Aorta (tissue), 5 donors: ENCODE data around the gene TRAM2. TPM values are rescaled to one million over a fixed set of nuclear protein-coding genes. Genes with fewer than 3 reads are reported as not detected.

ENCODE experiments used
- ATAC-seq: fragments of 200-7000 bp; cut with Tn5 transposase; one replicate; pipeline ENCODE4 v1.9.1; 2022; ENCODE audit warnings: moderate library complexity; ENCODE audit not compliant: low FRiP score
- DNase-seq, 2 donors: peaks; one replicate each; pipeline ENCODE4 v3.0.0-alpha.2; 2020
- H3K27ac ChIP-seq, 2 donors: one replicate each; pipeline ENCODE4 v1.5.1; 2013; ENCODE audit warnings: low read length in 2 of 2, mild to moderate bottlenecking in 2 of 2, moderate library complexity in 2 of 2, control low read depth in 1 of 2, inconsistent platforms in 1 of 2, low read depth in 1 of 2
- H3K27me3 ChIP-seq, 2 donors: one replicate each; pipeline ENCODE4 v1.6.1; 2013; ENCODE audit warnings: control low read depth in 1 of 2, low read length in 1 of 2, mild to moderate bottlenecking in 1 of 2, moderate library complexity in 1 of 2; ENCODE audit not compliant: insufficient read depth in 2 of 2, control insufficient read depth in 1 of 2
- H3K36me3 ChIP-seq, 2 donors: one replicate each; pipeline ENCODE4 v1.6.1; 2013; ENCODE audit warnings: control low read depth in 1 of 2, low read length in 1 of 2, mild to moderate bottlenecking in 1 of 2; ENCODE audit not compliant: insufficient read depth in 2 of 2, control insufficient read depth in 1 of 2
- H3K4me1 ChIP-seq, 2 donors: one replicate each; pipeline ENCODE4 v1.6.1; 2013; ENCODE audit warnings: low read length in 2 of 2, control low read depth in 1 of 2, mild to moderate bottlenecking in 1 of 2, moderate library complexity in 1 of 2; ENCODE audit not compliant: insufficient read depth in 2 of 2, control insufficient read depth in 1 of 2
- H3K4me3 ChIP-seq, 2 donors: one replicate each; pipeline ENCODE4 v1.5.1; 2013; ENCODE audit warnings: low read length in 2 of 2, control low read depth in 1 of 2, mild to moderate bottlenecking in 1 of 2
- H3K9me3 ChIP-seq: one replicate; pipeline ENCODE4 v1.6.1; 2013; ENCODE audit warnings: mild to moderate bottlenecking, low read length; ENCODE audit not compliant: control insufficient read depth
- WGBS, 2 donors: extraction: QIAGEN DNeasy Blood & Tissue Kit; methylation state at CpG; one replicate each; pipeline ENCODE4 v1.1.7; 2013; 5-methylcytosine and 5-hydroxymethylcytosine counted together
- intact Hi-C, 2 donors: fragments of 100-400 bp; cut with DNase I; formaldehyde crosslinking; loops; one replicate each; pipeline versions ENCODE4 v1.14.2 to v1.15.0; 2022
- polyA plus RNA-seq, 2 donors: library from polyadenylated mRNA; stranded (reverse); fragments of 200-250 nt; gene quantifications; one replicate each; pipeline ENCODE4 v1.2.3, GENCODE V29; 2013
- total RNA-seq, 2 donors: library from RNA; stranded (reverse); fragmentation: NEBNext Ultra II Directional; extraction: Animal tissue kit (Norgen Biotek cat#: 25700); gene quantifications; one replicate each; pipeline ENCODE4 v1.2.1, GENCODE V29; 2021
- donor health status: healthy with polysubstance abuse.
- donor health status: Bipolar disorder and iron deficiency.
- donor health status: DM: no; HTN: no; CAD: no.
- donor health status: DM: no; HTN: no; CAD: no.
- donor health status: DM: yes; HTN: yes; CAD: no.

TRAM2 gene
- total and polyA plus RNA-seq, 4 donors = 7.5 to 39.5 (median 30.3) TPM

DNA sequence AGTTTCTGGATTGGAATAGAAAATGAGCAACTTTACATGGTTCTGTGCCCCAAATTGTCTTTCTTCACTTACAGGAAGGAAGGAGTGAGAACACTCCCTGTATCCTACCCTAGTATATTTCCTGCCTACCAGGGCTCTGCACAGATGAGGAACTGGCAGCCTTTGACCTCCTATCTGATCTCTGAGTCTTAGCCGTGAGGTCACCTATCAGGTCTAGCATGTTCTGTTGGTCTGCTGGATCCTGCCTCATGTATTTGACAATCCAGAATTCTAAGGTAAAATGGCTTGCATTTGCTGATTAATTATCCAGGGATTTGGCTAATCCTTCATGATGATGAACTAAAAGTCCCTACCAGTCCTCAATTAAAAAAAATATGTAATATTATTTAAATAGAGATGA lies 35.0 kb upstream of the TRAM2 start:
- Histone ChIP-seq H3K27ac (no peak overlapping the region), H3K4me3 (no peak overlapping the region), H3K4me1 (no peaks in the 10 kb centered on the region), H3K36me3 (no peaks in the 10 kb centered on the region), H3K27me3 (no peaks in the 10 kb centered on the region), H3K9me3 (no peaks in the 10 kb centered on the region)
- WGBS, 2 donors = 83 to 86% methylated on average over 1 of the region's 1 CpG
- ATAC-seq = no peak
- intact Hi-C loops = no loop called here
- DNase-seq = no peak

DNA sequence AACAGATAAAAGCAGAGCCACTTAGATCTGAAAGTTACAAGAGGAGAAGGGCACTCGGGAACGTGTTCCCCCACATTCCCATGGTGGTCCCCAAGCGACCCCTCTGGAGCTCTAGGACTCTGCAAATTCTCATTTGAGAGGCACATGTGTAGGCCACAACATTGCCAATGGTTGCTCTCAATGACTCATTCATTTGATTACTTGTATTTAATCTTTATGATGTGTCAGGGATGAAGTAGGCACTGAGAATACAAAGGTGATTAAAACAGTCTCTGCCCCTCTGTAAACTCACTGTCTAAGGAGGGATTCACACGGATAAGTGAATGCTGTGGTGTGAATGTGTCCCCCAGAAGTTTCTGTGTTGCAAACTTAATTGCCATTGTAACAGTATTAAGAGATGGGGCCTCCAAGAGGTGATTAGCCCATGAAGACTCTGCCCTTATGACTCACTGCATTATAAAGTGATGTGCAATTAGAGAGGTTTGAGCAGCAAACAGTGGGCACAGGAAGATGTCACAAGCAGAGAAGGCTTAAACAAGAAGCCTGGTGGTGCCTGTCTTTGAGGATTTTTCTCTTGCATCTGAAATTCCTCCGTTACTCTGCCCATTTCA lies 34.0 kb upstream of the TRAM2 start:
- WGBS, 2 donors = 84 to 85% methylated on average over 5 of the region's 5 CpGs
- intact Hi-C loops = no loop called here
- DNase-seq (no peak), ATAC-seq (no peak)
- no peak overlapping the region for H3K4me3 ChIP-seq
- no peaks in the 10 kb centered on the region for H3K4me1 ChIP-seq
- H3K27ac ChIP-seq = no peak overlapping the region
- no peaks in the 10 kb centered on the region for H3K36me3 ChIP-seq
- no peaks in the 10 kb centered on the region for H3K27me3 ChIP-seq
- H3K9me3 ChIP-seq = no peaks in the 10 kb centered on the region

DNA sequence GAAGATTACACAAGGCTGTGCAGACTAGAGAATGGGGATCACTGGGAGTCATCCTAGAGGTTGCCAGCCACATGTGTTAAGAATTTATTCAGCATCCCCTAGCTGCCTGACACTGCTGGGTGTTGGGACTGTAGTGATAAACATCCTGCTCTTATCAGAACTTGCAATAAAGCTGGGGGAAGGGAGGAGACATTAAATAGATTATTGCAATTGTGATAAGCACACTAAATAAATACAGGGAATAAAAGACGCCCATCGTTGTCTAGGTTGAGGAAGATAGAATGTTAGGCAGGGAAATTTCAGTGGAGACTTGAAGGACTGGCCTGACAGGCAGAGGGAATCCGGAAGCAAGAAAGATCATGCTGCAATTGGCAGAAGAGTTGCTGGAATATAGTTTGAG lies 33.2 kb upstream of the TRAM2 start:
- no peaks in the 10 kb centered on the region for H3K9me3 ChIP-seq
- no peaks in the 10 kb centered on the region for H3K36me3 ChIP-seq
- no peak overlapping the region for H3K27ac ChIP-seq
- ATAC-seq (no peak), DNase-seq (no peak)
- intact Hi-C loops = no loop called here
- H3K4me3 ChIP-seq = no peak overlapping the region
- no peaks in the 10 kb centered on the region for H3K27me3 ChIP-seq
- 81 to 87% methylated on average over 3 of the region's 3 CpGs for WGBS, 2 donors
- no peaks in the 10 kb centered on the region for H3K4me1 ChIP-seq

DNA sequence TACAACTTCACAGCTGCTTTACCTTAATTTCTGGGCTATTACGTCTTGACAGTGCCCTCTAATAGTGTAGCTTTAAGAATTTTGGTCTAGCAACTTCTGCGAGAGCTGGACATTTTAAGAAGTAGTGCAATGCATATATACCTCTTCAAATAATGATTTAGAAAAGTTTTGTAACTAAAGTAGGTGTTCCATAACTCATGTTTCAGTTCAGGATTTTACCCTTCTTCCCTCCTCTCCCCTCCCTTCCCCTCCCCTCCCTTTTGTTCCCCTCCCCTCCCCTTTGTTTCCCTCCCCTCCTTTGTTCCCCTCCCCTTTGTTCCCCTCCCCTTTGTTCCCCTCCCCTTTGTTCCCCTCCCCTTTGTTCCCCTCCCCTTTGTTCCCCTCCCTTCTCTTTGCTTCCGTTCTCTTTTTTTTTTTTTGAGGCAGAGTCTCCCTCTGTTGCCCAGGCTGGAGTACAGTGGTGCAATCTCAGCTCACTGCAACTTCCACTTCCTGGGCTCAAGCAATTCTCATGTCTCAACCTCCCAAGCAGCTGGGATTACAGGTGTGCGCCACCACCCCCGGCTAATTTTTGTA lies 28.8 kb upstream of the TRAM2 start:
- no peak for DNase-seq
- Histone ChIP-seq H3K36me3 (no peaks in the 10 kb centered on the region), H3K4me1 (no peaks in the 10 kb centered on the region), H3K27me3 (no peaks in the 10 kb centered on the region), H3K9me3 (no peaks in the 10 kb centered on the region), H3K4me3 (no peak overlapping the region), H3K27ac (no peak overlapping the region)
- intact Hi-C loops = no loop called here
- 89 to 92% methylated on average over 5 of the region's 5 CpGs for WGBS, 2 donors
- ATAC-seq = no peak

DNA sequence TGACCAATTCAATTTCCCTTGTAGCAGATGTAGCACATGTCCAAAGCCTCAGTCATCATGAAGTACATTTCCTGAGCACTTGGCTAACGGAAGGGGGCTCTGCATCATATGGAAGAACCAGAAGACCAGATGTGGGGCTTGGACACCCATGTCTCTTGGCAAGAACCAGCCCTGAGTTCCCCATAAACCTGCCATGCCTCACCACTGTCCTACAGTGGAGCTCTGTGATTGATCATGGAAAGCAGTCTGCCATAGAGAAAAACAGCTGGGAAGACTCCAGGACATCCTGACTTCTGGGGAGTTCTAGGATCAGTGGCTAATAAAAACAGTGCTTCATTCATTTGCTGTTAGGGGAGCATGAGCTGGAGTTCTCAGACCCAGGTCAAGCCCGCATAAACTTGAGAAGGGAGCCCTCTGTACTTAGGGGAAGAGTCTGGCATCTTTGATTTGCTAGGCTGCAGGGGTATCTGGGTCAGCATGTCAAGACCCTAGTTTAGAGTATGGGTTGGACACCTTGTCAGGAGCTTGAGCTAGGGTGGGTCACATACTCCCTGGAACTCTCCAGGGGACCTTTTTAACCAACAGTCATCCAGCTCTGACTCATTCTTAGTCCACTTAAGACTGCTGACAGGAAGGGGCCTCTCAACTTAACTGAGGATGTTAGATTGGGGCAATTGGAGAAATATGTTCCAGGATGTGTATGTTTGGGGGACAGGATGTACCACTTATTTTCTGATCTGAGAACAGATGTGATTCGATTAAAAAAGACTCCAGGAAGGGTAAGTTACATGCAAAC lies 26.3 kb upstream of the TRAM2 start:
- DNase-seq (no peak), ATAC-seq (no peak)
- H3K36me3 ChIP-seq = no peaks in the 10 kb centered on the region
- H3K9me3 ChIP-seq = no peaks in the 10 kb centered on the region
- peaks cover 0 to 3% of the 10 kb centered on the region in 2 donors for H3K4me1 ChIP-seq
- no peak overlapping the region for H3K4me3 ChIP-seq
- no peaks in the 10 kb centered on the region for H3K27me3 ChIP-seq
- intact Hi-C loops = no loop called here
- no peak overlapping the region for H3K27ac ChIP-seq
- WGBS, 2 donors = 84 to 89% methylated on average over 3 of the region's 3 CpGs

DNA sequence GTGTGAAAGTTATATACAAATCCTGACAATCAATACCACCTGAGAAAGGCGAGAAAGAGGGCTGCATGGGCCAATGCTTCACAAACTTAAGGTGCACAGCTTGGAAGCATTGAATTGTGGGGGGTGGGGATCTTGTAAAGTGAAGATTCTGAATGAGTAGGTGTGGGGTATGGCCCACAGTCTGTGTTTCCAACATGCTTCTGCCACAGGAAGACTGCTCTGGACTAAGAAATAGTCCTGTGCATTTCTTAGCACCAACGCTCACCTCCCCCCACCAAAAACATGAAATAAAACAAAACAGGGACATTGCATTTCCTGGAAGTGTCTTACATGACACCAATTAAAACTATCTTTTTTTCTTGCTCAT lies 21.9 kb upstream of the TRAM2 start:
- 84 to 100% methylated on average over 2 of the region's 2 CpGs for WGBS, 2 donors
- H3K4me1 ChIP-seq = peaks cover 2 to 3% of the 10 kb centered on the region in 2 donors
- ATAC-seq (no peak), DNase-seq (no peak)
- no peaks in the 10 kb centered on the region for H3K9me3 ChIP-seq
- no peaks in the 10 kb centered on the region for H3K36me3 ChIP-seq
- no peaks in the 10 kb centered on the region for H3K27me3 ChIP-seq
- no peak overlapping the region for H3K27ac ChIP-seq
- intact Hi-C loops = loop anchor here (5.0 kb wide), 4 partner anchors 63 to 182 kb away; no protein-coding TSS in a partner anchor
- H3K4me3 ChIP-seq = no peak overlapping the region

DNA sequence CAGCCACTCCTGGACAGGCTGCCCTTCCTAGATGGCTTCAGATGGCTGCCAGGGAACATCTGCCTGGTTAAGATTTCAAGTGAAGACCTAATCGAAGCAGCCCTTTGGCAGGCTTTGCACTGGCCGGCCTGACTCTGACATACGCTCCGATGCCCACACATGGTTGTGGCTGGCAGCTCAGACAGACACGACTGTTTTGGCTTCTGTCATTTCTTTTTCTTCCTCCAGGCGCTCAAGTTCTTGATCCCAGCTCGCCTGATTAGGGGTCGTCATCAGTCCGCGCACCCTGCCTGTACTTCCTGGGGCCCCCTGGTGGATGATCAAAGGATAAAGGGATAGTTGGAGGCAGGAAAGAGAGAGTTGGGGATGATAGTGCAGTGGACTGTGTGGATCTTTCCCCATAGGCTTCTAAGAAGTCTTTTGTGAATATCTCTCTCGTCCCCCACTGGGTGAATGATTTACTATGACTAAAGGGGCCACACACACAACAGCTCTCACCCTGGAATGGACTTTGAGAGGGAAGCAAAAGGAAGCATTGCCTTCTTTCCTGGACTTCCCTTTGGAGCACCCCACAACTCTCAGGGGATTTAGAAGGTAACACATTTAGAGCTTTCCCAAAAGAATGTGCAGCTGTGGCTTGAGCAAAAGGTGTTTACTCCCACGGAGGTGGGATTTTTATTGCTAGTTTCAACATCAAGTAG lies 21.4 kb upstream of the TRAM2 start:
- ATAC-seq (peak; percentile 79), DNase-seq (peak; percentile 71 to 84)
- no peaks in the 10 kb centered on the region for H3K27me3 ChIP-seq
- intact Hi-C loops = loop anchor here (5.0 kb wide), 4 partner anchors 64 to 181 kb away; no protein-coding TSS in a partner anchor
- H3K27ac ChIP-seq = peak overlapping the region in 1 of 2 donors; percentile 41
- no peaks in the 10 kb centered on the region for H3K9me3 ChIP-seq
- peaks cover 2 to 3% of the 10 kb centered on the region in 2 donors for H3K4me1 ChIP-seq
- H3K36me3 ChIP-seq = no peaks in the 10 kb centered on the region
- 5 to 6% methylated on average over 12 of the region's 12 CpGs for whole genome bisulfite sequencing, 2 donors
- H3K4me3 ChIP-seq = no peak overlapping the region

DNA sequence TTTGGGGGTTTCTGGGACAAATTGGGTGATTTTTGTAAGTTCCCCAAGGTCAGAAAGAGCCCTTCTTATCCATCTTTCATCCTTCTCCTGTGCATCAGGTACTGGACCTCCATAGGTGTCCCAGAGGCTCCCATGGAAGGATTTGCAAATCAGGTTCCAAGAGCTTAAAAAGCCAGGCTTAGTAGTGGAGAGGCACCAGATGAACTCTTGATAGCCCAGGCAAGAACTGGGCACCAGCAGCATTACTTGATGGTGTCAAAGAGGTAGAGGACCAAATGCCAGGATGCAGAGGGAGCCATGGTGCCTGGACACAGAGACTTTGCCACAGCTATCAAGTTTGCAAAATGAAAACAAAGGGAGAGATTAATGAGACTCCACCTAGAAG lies 20.9 kb upstream of the TRAM2 start:
- H3K27ac ChIP-seq = peak overlapping the region in 1 of 2 donors; percentile 41
- no peak for ATAC-seq
- DNase-seq = no peak
- H3K9me3 ChIP-seq = no peaks in the 10 kb centered on the region
- intact Hi-C loops = loop anchor here (2.0 to 5.0 kb wide), 5 partner anchors 65 to 181 kb away; no protein-coding TSS in a partner anchor
- no peak overlapping the region for H3K4me3 ChIP-seq
- H3K27me3 ChIP-seq = no peaks in the 10 kb centered on the region
- peaks cover 2 to 3% of the 10 kb centered on the region in 2 donors for H3K4me1 ChIP-seq
- no peaks in the 10 kb centered on the region for H3K36me3 ChIP-seq
